ENCODE results near the gene CDIPT. TPM values are rescaled to one million over a fixed set of nuclear protein-coding genes. Genes with fewer than 3 reads are reported as not detected.

CDIPT gene
- total and polyA plus RNA-seq, 2 of the 13 experiments (the other 11 are each of a cell fraction or from before 2014, with no cell fraction given) = 54.9 to 97.5 TPM

GRCh38 chr16:29811170-29811895 lies 51.7 kb downstream of the CDIPT start (continued):
- TF ChIP-seq FIP1L1 (IDR thresholded peaks at IDR 0.05; ENCODE audit: borderline replicate concordance, insufficient read depth, low read depth, low read length) (peak; percentile 95; the same call in 1 of the 2 replicates), RAD21 (CRISPR knock-in tag; IDR thresholded peaks at IDR 0.05) (peak; percentile 36; the same call in 1 of the 2 replicates), ZIK1 (CRISPR knock-in tag; IDR thresholded peaks at IDR 0.05; ENCODE audit: borderline replicate concordance, low read depth) (no peak), HOXA9 (CRISPR knock-in tag; IDR thresholded peaks at IDR 0.05; ENCODE audit: borderline replicate concordance) (no peak), CSRNP1 (CRISPR knock-in tag; IDR thresholded peaks at IDR 0.05) (peak; percentile 47; the same call in 1 of the 2 replicates), ARID4A (CRISPR knock-in tag; IDR thresholded peaks at IDR 0.05; ENCODE audit: borderline replicate concordance) (peak; percentile 63; the same call in 1 of the 2 replicates), ZNF788 (CRISPR knock-in tag; IDR thresholded peaks at IDR 0.05; ENCODE audit: borderline replicate concordance) (0 out of 2 replicates have a peak, but pooled peaks have one; percentile 85), ZNF367 (CRISPR knock-in tag; IDR thresholded peaks at IDR 0.05; ENCODE audit: borderline replicate concordance) (peak; percentile 55; the same call in 1 of the 2 replicates), HMGXB3 (CRISPR knock-in tag; IDR thresholded peaks at IDR 0.05; ENCODE audit: borderline replicate concordance) (0 out of 2 replicates have a peak, but pooled peaks have one; percentile 18), TSC22D2 (CRISPR knock-in tag; IDR thresholded peaks at IDR 0.05; ENCODE audit: borderline replicate concordance) (0 out of 2 replicates have a peak, but pooled peaks have one; percentile 16), NCOR1 (IDR thresholded peaks at IDR 0.05; ENCODE audit: borderline replicate concordance, low read length) (no peak), SRSF4 (IDR thresholded peaks at IDR 0.05; ENCODE audit: low read depth, low read length, poor library complexity, severe bottlenecking) (peak; percentile 62), MAF1 (CRISPR knock-in tag; IDR thresholded peaks at IDR 0.05; ENCODE audit: borderline replicate concordance) (peak; percentile 57; the same call in 1 of the 2 replicates), SKI (IDR thresholded peaks at IDR 0.05; ENCODE audit: partially characterized antibody) (peak; percentile 30), RFXAP (CRISPR knock-in tag; IDR thresholded peaks at IDR 0.05; ENCODE audit: borderline replicate concordance) (peak; percentile 75; the same call in 1 of the 2 replicates)
